NCI-H1694 treated with DMSO at 0.1 percent for 48 hours (cell line): ENCODE data around the gene DHCR7.

Experiments used
- DNase-seq: peaks from one replicate; lab custom pipeline; 2025; lab: John Stamatoyannopoulos, UW

Gene DHCR7, protein sequence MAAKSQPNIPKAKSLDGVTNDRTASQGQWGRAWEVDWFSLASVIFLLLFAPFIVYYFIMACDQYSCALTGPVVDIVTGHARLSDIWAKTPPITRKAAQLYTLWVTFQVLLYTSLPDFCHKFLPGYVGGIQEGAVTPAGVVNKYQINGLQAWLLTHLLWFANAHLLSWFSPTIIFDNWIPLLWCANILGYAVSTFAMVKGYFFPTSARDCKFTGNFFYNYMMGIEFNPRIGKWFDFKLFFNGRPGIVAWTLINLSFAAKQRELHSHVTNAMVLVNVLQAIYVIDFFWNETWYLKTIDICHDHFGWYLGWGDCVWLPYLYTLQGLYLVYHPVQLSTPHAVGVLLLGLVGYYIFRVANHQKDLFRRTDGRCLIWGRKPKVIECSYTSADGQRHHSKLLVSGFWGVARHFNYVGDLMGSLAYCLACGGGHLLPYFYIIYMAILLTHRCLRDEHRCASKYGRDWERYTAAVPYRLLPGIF

DNA sequence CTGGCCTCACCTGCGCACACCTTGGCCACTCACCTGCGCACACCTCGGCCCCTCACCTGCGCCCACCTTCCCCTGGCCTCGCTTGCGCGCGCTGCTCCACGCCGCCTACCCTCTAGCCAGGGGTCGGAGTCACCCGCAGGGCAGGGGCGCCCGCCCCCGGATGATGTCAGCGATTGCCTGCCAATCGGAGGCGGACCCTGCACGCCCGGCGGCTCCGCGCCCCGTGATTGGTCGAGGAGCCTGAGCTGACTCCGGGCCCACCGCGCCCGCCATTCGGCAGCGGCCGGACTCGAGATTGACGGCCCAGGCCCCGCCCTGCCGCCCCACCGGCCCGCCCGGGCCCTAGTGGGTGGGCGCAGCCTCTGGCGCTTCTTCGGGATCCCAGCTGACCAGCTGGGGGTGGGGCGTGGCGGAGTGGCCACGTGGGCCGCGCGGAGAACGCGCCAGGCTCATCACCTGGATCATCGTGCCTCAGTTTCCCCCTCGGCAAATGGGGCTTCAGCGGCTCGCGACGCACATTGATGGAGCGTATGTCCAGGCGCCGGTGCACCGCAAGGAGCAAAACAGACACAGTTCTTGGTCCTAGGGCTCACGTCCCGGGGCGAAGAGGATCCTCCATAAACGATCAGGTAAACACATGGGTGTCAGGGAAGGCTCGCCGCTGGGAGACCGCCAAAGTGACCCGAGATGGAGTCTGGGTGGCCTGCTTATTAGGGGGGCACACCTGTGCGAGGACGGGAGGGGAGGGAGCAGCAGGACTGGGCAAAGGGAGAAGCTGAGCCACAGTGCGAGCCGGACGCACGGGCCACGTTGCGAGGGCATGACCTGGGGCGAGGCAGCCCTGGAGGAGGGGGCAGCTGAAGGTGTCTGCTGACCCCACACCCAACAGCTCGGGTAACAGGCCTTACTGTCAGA, at the start of gene DHCR7:
DHCR7 (minus strand) TSS at position 137 of the 915 bp plus-strand sequence. CDS start 3,441 bp downstream, outside the sequence.
- peak; percentile 75 for DNase-seq

DNA sequence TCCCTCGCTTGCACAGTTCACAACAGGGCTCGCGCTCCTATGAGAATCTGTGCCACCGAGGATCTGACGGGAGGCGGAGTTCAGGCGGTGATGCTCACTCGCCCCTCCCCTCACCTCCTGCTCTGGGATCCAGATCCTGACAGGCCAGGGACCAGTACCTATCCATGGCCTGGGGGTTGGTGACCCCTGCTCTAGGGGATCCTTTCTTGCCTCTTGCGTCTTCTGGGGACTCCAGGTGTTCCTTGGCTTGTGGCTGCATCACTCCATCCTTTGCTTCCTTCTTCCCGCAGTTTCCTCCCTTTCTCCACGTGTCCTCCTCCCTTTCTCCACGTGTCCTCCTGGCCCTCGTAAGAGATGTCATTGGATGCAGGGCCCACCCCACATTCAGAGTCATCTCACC, 48.2 kb upstream of the DHCR7 start:
- no peak for DNase-seq

DNA sequence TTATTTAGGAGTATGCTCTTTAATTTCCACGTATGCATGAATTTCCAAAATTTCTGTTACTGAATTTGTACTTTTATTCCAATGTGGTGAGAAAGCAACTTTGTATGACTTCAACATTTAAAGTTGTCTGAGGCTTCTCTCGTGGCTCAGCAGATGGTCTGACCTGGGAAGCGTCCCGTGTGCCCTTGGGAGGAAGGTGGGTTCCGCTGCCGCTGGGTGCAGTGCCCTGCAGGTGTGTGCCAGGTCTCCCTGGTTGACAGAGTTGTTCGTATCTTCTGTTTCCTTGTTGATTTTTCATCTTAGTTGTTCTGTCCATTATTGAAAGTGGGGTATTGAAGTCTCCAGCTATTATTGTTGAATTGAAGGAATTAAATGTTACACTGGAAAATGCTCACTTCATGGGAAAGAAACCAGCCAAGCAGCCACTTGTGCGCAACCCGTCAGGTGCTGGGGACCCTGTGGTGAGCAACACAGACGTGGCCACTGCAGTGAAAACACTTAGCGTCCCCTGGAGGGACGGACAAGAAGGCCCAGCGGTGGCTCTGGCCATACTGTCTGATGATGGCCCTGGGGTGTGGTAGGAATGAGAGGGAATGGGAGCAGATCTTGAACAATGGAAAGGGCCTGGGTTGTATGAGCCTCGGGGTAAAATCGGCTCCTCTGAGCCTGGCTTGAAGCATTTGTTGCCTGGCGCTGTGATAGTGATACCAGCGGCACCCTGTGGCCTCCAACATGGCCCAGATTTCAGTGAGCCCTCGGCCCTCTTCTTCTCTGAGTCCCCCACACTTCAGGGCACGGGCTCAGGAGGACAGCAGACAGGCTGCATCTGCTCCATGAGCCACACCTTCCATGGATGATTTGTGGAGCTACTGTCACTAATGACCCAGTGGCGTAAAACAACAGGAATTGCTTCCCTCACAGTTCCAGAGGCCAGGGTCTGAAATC, 47.4 kb upstream of the DHCR7 start:
- no peak for DNase-seq

DNA sequence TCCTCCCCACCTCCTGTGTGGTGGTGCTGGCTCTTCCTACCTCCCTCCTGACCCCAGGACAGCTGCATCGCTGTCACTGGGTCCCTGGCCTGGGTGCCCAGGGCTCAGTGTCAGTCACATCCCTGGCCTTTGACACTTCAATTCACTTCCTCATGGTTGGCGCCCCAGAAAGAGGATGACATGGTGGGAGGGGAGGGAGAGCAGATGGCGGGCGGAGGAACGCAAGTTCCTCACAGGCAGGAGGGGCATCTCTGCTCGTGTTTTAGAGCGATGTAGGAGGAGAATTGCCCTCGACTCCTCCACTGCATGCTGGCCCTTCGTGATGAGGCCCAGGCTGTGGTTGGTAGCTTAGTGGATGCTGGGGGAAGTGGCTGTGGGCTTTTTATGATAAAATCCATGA, 43.7 kb upstream of the DHCR7 start:
- no peak for DNase-seq

DNA sequence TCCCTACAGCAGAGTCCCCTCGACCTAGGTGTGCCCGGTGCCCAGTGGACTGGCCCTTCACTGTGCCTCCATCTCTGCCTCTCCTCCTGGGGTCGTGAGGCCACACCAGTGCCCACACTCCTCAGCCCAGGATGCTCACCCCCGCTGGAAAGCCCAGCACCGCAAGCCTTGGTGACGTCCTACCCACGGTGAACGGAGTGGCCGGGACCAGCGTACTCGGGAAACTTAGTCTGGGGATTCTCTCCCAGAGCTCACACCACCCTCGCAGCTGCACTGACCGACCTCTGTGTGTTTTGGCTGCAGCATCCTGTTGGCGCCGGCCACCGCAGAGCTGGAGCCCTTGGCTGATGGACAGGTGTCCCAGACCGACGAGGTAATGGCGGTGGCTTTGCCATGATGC, 43.3 kb upstream of the DHCR7 start:
- DNase-seq: no peak

DNA sequence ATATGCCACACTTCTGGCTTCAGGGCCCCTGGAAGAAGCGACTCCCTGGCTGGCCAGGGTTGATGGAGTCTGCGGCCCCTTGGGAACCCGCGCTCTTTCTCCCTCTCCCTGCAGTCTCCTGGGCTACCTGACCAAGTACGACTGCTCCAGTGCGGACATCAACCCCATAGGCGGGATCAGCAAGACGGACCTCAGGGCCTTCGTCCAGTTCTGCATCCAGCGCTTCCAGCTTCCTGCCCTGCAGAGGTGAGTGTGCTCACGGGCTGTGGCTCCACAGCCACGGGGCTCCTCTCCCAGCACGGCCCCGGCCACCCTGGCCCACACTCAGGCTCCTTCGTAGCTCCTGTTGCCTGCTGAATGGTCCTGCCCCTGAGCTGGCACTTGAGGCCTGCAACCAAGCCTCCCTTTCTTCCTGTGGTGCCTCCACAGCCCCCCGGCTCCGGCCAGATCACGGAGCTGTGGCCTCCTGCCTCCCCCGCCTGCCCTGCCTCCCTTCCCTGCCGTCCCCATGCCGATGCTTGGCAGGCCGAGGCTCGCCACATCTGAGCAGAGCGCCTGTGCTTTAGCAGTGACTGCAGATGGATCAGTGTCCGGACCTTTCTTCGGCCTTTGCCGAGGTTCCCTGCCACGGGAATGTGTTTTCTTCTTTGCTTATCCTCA, 42.7 kb upstream of the DHCR7 start:
- DNase-seq: no peak

DNA sequence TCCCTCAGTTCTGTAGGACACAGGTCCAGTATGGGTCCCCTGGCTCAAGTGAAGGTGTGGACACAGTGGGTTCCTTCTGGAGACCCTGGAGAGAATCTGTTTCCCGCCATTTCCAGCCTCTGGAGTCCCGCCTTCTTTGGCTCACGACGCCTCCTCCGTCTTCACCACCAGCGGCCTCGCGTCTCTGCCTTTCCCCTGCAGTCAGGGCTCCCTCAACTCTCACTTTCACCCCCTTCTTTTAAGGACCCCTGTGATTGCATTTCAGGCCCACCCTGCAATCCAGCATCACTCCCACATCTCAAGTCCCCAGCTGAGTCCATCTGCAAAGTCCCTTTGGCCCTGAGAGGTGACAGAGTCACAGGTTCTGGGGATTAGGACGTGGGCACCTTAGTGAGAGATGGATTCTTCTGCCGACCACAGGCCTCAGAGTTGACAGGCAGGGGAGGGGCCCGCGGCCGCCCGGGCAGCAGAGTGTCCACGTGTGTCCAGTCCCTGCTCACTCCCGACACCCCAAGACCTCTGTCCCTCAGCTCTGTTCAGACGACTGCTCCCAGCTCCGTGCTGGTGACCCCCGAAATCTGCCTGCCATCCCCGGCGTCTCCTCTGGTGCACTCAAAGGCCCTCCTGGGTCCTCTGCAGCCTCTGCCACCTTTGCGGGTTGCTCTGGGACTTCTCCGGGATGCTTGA, 42.0 kb upstream of the DHCR7 start:
- DNase-seq: no peak

DNA sequence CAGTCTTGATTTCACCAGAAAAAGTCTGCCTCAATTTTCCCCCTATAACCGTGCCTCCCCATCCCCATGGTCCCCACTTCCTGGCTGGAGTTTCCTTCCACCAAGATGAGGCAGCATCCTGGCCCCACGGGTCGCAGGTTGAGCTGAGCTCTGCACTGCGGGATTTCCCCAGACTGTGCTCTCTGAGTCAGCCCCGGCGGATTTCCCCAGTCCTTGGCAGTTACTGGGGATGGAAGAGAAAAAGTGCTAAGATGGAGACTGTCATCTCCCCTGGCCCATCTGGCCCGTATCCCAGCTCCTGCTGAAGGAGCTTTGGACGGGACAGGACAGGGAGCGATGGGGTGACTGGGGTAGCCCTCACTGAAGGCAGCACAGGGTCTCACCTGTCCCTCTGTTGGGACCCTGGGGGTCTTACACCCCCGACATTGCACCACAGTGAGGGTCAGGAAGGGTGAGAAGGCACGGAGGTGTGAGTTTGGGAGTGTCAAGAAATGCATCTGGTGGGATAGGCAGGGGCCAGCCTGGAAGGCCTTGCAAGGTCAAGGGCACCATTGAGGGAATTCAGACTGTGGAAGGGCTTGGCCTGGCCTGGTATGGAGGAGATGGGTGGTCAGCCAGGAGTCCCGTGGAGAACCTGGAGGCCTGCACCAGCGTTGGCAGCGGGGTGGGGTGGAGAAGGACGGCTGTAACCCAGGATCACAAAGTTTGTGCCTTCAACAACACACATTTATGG, 41.3 kb upstream of the DHCR7 start:
- DNase-seq: no peak

DNA sequence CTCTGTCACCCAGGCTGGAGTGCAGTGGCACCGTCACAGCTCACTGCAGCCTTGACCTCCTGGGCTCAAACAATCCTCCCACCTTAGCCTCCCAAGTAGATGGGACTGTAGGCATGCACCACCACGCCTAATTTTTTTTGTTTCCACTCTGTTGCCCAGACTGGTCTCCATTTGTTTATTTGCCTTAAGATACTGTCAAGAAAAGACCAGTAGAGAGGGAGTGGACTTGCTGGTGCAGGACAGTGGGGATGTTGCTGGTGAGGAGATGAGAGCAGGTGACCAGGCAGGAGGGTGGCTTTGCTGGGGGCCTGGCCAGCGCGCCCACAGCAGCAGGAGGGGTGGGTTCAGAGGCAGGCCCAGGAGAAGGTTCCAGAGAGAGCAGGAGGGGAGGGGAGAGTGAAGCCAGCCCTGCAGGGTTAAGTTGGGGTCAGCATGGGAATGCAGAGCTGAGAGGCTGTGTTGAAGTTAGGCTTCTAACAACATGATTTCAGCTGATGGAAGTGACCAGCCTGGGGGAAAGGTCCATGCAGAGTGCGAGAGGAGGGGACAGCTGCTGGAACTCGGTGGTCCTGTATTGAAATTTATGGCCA, 40.6 kb upstream of the DHCR7 start:
- DNase-seq: no peak

DNA sequence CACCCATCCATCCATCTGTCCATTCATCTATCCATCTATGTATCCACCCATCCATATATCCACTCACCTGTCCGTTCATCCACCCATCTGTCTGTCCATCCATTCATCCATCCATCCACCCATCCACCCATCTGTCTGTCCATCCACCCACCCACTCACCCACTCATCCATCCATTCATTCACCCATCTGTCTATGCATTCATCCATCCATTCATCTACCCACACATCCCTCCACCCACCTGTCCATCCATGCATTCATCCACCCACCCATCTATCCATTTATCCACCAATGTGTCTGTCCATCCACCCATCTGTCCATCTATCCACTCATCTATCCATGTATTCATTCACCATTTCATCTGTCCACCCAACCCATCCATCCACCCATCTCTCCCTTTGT, 38.1 kb upstream of the DHCR7 start:
- DNase-seq: no peak

DNA sequence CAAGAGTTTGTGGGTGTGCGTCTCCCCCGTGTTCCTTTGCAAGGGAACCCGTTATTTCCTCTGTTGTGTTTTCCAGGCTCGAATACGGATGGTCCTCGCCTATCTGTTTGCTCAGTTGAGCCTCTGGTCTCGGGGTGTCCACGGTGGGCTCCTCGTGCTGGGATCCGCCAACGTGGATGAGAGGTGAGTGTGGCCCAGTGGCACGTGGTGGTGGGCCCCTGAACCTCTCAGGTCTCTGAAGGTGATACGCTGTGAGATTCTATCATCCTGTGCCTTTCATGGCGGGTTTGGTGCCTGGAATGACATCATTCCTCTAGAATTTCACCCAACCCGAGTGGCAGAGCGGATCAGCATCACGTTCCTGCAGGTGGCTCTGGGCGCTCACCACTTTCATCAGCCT, 37.3 kb upstream of the DHCR7 start:
- DNase-seq: no peak

DNA sequence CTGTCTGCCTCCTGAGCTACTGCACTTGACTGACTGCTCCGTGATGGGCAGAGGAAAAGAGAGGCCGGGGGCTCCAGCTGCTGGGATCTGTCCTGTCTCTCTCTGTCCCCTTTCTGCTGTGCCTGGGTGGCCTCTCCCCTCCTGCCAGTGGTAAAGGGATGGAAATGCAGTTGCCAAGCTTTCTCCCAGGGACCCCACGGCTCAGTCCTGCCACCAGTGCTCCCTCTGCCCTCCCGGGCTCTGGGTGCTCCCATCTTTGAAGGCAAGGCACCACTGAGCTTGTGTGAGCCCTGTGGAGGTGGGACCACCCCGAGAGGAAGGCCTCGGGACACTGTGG, 36.8 kb upstream of the DHCR7 start:
- no peak for DNase-seq

DNA sequence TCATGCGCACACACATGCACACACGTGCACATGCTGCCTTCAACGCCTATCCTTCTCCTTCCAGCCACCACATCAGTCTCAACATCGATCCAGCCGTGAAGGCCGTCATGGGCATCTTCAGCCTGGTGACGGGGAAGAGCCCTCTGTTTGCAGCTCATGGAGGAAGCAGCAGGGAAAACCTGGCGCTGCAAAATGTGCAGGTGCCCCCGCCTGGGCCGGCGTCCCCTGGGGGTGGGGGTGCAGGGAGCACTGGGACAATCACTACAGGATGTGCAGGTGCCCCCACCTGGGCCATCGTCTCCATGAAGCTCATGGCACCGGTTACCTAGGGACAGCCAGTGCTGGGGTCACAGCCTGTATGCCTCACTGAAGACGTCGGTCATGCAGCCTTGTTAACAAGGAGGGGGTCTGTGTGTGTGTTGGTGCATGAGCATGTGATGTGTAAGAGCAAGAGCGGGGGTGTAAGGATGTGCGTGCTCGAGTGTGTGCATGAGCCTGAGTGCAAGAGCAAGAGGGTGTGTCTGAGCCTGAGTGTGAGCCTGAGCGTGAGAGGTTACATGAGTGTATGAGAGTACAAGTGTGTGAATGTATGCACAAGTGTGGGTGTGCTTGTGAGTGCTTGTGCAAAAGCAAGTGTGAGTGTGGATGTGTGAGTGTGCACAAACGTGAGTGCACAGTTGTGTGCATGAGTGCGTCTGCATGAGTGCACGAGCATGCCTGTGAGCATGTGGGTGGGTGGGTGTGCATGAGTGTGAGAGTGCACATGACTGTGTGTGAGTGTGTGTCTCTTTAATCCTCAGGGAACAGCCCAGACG, 36.3 kb upstream of the DHCR7 start:
- DNase-seq: no peak

DNA sequence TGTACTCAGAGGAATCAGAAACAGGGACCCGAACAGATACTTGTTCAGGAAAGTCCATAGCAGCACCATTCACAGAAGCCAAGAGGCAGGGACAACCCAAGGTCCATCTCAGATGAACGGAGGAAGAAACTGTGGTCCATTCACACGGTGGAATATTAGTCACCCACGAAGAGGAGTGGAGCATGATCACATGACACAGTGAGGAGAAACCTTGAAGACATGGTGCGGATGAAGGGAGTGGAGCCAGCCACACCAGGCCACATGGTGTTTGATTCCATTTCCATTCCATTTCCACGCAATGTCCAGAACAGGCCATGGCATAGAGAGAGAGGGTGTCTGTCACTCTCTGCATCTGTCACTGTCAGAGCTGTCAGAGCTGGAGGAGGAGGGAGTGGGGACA, 35.5 kb upstream of the DHCR7 start:
- no peak for DNase-seq

DNA sequence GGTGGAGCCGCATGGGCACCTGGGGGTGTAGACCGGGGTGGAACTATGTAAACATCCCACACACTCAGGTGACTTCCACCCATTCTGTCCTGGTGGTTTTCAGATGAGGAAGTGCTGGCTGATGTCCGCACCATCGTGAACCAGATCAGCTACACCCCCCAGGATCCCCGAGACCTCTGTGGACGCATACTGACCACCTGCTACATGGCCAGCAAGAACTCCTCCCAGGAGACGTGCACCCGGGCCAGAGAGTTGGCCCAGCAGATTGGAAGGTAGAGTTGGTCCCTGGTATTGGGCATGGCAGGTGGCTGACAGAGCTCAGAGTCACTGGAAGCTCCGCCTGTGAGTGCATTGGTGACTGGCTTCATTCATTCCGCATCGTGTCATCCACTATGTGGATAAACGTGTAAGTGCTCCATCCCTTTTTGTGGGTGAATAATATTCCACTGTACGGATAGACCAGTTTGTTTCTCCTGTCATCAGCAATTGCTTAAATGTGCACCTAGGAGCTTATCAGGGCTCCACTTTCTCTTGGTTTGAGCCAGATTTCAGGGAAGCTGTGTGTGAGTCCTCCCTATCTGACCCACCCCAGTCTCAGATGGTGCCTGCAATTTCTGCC, 34.7 kb upstream of the DHCR7 start:
- no peak for DNase-seq

DNA sequence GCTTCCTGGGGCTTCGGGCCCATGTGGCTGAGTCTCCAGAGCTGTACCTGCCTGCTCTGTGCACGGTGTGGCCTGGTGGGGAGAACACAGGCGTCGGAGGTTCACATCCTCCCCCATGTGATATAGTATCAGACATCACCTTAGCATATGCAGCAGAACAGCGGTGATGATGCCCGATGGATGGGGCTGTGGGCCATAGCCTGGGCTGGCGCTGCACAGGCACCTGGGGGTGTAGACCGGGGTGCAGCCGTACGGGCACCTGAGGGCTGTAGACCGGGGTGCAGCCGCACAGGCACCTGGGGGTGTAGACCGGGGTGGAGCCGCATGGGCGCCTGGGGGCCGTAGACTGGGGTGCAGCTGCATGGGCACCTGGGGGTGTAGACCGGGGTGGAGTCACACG, 34.0 kb upstream of the DHCR7 start:
- no peak for DNase-seq

DNA sequence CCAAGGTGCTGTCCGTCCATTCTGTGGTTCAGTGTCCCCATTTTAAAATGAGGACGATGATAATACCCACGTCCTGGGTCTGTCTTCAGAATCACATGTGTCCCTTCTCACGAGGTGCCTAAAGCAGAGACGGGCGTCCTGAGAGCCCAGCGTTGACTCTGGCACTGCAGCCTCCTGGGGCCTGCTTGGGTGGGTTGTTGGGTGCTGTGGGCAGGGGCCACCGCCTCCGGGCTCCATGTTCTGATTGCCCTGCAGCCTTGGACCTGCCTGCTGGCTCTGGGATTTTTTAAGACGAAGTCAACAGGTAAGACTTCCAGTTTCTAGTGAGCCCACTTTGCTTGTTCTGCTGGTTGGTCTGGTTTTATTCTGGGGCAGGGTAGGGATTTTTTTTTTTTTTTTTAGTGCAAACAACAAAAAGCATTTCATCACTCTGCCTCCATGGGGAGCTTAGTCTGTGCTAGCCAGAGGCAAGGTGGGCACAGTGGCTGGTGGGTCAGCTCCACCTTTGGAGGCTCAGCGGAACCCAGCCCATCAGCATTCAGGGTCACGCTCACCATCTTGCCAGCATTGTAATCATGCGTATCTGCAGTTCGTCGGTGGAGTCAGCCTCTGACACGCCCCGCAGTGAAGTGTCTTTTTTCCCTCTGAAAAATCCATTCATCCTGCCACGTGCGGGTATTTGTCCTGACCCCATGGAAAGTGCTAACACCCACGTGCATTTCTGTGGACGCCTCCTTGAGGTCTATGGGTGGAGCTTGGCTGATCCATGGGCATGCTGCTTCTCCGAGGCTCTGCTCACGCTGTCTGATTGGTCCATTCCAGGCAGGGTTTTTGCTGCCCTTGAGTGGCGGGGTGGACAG, 33.1 kb upstream of the DHCR7 start:
- DNase-seq: no peak

DNA sequence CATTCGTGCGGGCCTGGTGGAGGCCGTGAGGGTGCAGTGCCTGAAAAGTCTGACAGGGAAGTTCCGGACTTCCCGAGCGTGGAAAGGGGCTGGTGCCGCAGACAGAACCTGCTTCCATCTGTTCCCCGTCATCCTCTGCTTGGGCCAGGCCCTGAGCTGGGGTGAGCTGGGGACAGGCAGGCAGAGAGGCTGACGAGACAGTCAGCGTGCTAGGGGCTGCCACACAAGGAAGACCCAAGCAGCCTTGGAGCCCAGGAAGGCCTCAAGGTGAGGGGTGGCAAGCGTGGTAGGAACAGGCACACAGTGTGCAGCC, 30.3 kb upstream of the DHCR7 start:
- DNase-seq: no peak
